ENCODE data around the gene SKIDA1.

The SKIDA1 gene

GRCh38 chr10:21516242-21517131 lies 9.0 kb downstream of the SKIDA1 start:
- DNase-seq (ENCODE audit: low spot score), result peak; percentile 64

GRCh38 chr10:21515361-21516241 lies 9.9 kb downstream of the SKIDA1 start:
- DNase-seq (ENCODE audit: low spot score), result no peak

- no peak for DNase-seq (ENCODE audit: low spot score)
Observed at GRCh38 chr10:21514818-21515351, 10.6 kb downstream of the SKIDA1 start.

- DNase-seq (ENCODE audit: low spot score), result no peak
Observed at GRCh38 chr10:21514129-21514817, 11.2 kb downstream of the SKIDA1 start.

- DNase-seq (ENCODE audit: low spot score), result no peak
Observed at GRCh38 chr10:21513405-21513788, 12.1 kb downstream of the SKIDA1 start.

GRCh38 chr10:21512573-21513404 lies 12.7 kb downstream of the SKIDA1 start:
- DNase-seq (ENCODE audit: low spot score), result no peak

- DNase-seq (ENCODE audit: low spot score), result no peak
Observed at GRCh38 chr10:21511946-21512572, 13.4 kb downstream of the SKIDA1 start.

GRCh38 chr10:21511095-21511570 lies 14.3 kb downstream of the SKIDA1 start:
- no peak for DNase-seq (ENCODE audit: low spot score)

GRCh38 chr10:21510241-21511094 lies 15.0 kb downstream of the SKIDA1 start:
- no peak for DNase-seq (ENCODE audit: low spot score)

- DNase-seq (ENCODE audit: low spot score), result no peak
Observed at GRCh38 chr10:21509341-21510240, 15.9 kb downstream of the SKIDA1 start.

- DNase-seq (ENCODE audit: low spot score), result no peak
Observed at GRCh38 chr10:21508706-21509331, 16.7 kb downstream of the SKIDA1 start.

- no peak for DNase-seq (ENCODE audit: low spot score)
Observed at GRCh38 chr10:21507150-21507549, 18.3 kb downstream of the SKIDA1 start.

GRCh38 chr10:21506351-21506750 lies 19.1 kb downstream of the SKIDA1 start:
- no peak for DNase-seq (ENCODE audit: low spot score)

GRCh38 chr10:21505711-21506278 lies 19.7 kb downstream of the SKIDA1 start:
- no peak for DNase-seq (ENCODE audit: low spot score)

GRCh38 chr10:21503542-21503941 lies 21.9 kb downstream of the SKIDA1 start:
- no peak for DNase-seq (ENCODE audit: low spot score)

GRCh38 chr10:21502348-21502740 lies 23.1 kb downstream of the SKIDA1 start:
- DNase-seq (ENCODE audit: low spot score), result no peak

GRCh38 chr10:21501731-21502347 lies 23.6 kb downstream of the SKIDA1 start:
- DNase-seq (ENCODE audit: low spot score), result no peak

Data from LoVo (cell line).